ENCODE data around the gene NAPA. TPM values are rescaled to one million over a fixed set of nuclear protein-coding genes. Genes with fewer than 3 reads are reported as not detected.

NAPA gene
- total and polyA plus RNA-seq, 9 donors, result 59.4 to 101 (median 95.0) TPM

DNA sequence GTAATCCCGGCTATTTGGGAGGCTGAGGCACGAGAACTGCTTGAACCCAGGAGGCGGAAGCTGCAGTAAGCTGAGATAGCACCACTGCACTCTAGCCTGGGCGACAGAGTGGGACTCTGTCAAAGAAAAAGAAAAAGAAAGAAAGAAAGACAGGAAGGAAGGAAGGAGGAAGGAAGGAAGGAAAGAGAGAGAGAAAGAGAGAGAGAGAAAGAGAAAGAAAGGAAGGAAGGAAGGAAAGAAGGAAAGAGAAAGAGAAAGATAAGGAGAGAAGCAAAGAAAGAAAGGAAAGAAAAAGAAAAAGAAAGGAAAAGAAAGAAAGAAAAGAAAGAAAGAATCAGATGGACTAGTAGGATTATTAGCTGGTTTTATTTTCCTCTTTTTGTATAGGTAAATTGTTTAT lies 35.3 kb upstream of the NAPA start:
- H3K4me1 ChIP-seq (ENCODE audit: insufficient read depth), result peaks cover 2% of the 10 kb centered on the region
- no peaks in the 10 kb centered on the region for H3K27me3 ChIP-seq
- 89 to 92% (median 91%) methylated on average over 4 of the region's 4 CpGs for WGBS, 3 donors
- H3K9me3 ChIP-seq, result no peaks in the 10 kb centered on the region
- intact Hi-C loops (cut with DNase I), result no loop called here
- H3K36me3 ChIP-seq, result no peaks in the 10 kb centered on the region
- DNase-seq, result no peak
- no peak overlapping the region for H3K27ac ChIP-seq
- no peak overlapping the region for H3K4me3 ChIP-seq
- TF ChIP-seq EP300 (IDR thresholded peaks at IDR 0.05) (no peak), POLR2A (IDR thresholded peaks at IDR 0.05) (no peak)
- TF ChIP-seq, protein P1, sequence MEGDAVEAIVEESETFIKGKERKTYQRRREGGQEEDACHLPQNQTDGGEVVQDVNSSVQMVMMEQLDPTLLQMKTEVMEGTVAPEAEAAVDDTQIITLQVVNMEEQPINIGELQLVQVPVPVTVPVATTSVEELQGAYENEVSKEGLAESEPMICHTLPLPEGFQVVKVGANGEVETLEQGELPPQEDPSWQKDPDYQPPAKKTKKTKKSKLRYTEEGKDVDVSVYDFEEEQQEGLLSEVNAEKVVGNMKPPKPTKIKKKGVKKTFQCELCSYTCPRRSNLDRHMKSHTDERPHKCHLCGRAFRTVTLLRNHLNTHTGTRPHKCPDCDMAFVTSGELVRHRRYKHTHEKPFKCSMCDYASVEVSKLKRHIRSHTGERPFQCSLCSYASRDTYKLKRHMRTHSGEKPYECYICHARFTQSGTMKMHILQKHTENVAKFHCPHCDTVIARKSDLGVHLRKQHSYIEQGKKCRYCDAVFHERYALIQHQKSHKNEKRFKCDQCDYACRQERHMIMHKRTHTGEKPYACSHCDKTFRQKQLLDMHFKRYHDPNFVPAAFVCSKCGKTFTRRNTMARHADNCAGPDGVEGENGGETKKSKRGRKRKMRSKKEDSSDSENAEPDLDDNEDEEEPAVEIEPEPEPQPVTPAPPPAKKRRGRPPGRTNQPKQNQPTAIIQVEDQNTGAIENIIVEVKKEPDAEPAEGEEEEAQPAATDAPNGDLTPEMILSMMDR (IDR thresholded peaks at IDR 0.05), result no peak

DNA sequence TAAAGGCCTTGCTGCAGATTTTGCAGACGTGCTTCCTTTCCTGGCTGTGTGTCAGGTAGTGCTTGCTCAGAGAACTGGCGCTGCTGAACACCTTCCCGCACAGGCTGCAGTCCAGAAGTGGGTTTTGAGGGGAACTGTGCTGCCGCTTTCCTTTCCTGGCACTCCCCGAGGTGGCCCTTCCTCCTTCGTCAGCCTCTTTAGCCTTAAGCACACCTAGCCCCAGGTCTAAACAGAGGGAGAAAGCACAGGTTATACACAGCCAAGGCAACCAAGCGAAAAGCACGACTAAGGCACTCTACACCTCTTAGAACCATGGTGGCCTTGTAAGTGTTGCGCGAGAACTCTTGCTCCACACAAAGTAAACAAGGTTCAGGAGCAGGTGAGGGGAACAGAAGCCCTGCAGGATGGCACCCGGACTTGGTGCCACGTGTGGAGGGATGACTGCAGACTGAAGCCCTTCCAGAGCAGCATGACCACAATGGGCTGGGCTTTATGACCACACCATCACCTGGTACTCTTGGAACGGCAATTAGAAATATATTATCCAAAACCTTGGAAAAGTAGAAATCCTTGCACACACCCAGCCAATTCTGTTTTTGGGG lies 34.5 kb upstream of the NAPA start:
- H3K36me3 ChIP-seq, result no peaks in the 10 kb centered on the region
- H3K9me3 ChIP-seq, result no peaks in the 10 kb centered on the region
- no peaks in the 10 kb centered on the region for H3K27me3 ChIP-seq
- intact Hi-C loops (cut with DNase I), result no loop called here
- DNase-seq, result no peak
- no peak overlapping the region for H3K27ac ChIP-seq
- peaks cover 2% of the 10 kb centered on the region for H3K4me1 ChIP-seq (ENCODE audit: insufficient read depth)
- WGBS, 3 donors, result 79 to 82% (median 82%) methylated on average over 13 of the region's 13 CpGs
- TF ChIP-seq EP300 (IDR thresholded peaks at IDR 0.05) (no peak), POLR2A (IDR thresholded peaks at IDR 0.05) (no peak)
- TF ChIP-seq, protein P1 (IDR thresholded peaks at IDR 0.05), result no peak
- H3K4me3 ChIP-seq, result no peak overlapping the region

DNA sequence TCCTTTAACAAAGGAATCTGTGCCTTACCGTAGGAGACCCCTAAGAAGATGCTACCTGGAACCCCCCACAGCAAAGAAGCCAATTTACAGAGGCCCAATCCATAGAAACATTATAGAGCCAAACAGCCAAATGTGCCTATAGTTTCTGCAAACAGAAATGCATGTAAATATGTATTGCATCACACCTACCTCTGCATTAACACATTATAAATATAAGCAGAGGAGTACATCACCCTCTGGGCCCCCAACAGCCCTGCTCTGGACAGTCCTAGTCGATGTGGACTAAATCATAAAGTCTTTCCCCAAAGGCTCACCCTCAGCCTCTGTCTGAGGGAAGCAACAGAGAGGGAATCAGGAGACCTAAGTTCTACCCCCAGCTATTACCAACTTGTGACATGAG lies 32.3 kb upstream of the NAPA start:
- no peak for DNase-seq
- 65 to 86% (median 73%) methylated on average over 2 of the region's 2 CpGs for WGBS, 3 donors
- no peak overlapping the region for H3K27ac ChIP-seq
- no peaks in the 10 kb centered on the region for H3K9me3 ChIP-seq
- TF ChIP-seq POLR2A (IDR thresholded peaks at IDR 0.05) (no peak), EP300 (IDR thresholded peaks at IDR 0.05) (no peak)
- TF ChIP-seq, protein P1 (IDR thresholded peaks at IDR 0.05), result no peak
- H3K27me3 ChIP-seq, result no peaks in the 10 kb centered on the region
- peaks cover 2% of the 10 kb centered on the region for H3K4me1 ChIP-seq (ENCODE audit: insufficient read depth)
- no peak overlapping the region for H3K4me3 ChIP-seq
- intact Hi-C loops (cut with DNase I), result no loop called here
- H3K36me3 ChIP-seq, result no peaks in the 10 kb centered on the region

DNA sequence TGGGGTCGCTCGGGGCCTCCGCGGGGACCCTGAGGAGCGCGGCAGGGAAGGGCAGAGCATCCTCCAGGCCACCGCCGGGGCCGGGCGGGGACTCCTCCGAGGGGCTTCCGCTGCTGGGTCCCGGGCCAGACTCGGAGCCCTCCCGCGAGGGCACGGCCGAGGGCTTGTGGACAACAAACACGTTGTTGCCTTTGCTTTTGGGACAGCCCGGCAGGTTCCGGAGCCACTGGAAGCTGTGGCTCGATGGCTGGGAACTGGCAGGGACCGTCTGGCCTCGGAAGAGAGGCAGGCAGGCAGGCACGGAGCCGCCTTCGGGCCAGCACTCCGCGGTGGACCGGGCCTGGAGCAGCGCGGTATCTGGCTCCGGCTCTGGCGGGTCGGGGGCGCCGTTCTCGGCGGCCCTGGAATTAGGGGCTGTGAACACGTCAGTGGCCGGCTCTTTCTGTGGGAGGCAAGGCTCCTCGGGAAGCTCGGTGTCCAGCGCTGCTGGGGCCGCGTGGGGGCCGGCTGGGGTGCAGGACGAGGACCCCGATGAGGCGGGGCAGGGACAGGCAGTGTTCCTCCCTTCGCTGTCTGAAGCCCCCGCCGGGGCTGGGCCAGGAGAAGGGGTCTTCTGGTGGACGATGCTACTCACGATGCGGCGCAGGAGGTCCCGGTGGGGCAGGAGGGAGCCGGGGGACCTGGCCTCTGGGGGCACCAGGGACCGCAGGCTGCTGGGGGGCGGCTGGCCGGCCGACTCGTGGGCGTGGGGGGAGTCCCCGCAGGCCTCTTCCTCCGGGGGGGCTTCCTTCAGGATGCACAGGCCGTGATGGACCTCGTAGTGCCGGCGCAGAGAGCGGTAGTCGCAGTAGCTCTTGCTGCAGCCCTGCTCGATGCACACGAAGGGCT lies 30.4 kb upstream of the NAPA start:
- no peaks in the 10 kb centered on the region for H3K9me3 ChIP-seq
- 12 to 31% (median 25%) methylated on average over 48 to 75 of the region's 75 CpGs for WGBS, 3 donors
- peaks cover 6% of the 10 kb centered on the region for H3K4me1 ChIP-seq (ENCODE audit: insufficient read depth)
- H3K36me3 ChIP-seq, result no peaks in the 10 kb centered on the region
- TF ChIP-seq POLR2A (IDR thresholded peaks at IDR 0.05) (no peak), EP300 (IDR thresholded peaks at IDR 0.05) (no peak)
- TF ChIP-seq, protein P1 (IDR thresholded peaks at IDR 0.05), result no peak
- H3K27me3 ChIP-seq, result no peaks in the 10 kb centered on the region
- intact Hi-C loops (cut with DNase I), result no loop called here
- H3K4me3 ChIP-seq, result peak overlapping the region; percentile 10
- H3K27ac ChIP-seq, result no peak overlapping the region
- DNase-seq, result no peak

Measured in ovary (tissue), 9 donors.